Bronchial epithelial cell (primary cell): Measurements from ENCODE around the gene PLCG2. TPM values are rescaled to one million over a fixed set of nuclear protein-coding genes. Genes with fewer than 3 reads are reported as not detected.

Source experiments
- DNase-seq: peaks from one replicate; pipeline ENCODE4 v3.0.0-alpha.2; 2010; ENCODE audit warnings: low read depth
- FAIRE-seq: peaks from 2 replicates; lab custom pipeline; 2011; peaks lifted over from hg19 to GRCh38; lab: Jason Lieb, UNC
- H3K27me3 ChIP-seq: 2 replicates; pipeline ENCODE4 v1.5.1; 2011; ENCODE audit warnings: low read length; ENCODE audit not compliant: control insufficient read depth, insufficient read depth
- H3K36me3 ChIP-seq: 2 replicates; pipeline ENCODE4 v1.5.1; 2011; ENCODE audit warnings: low read length; ENCODE audit not compliant: control insufficient read depth, insufficient read depth
- H3K4me3 ChIP-seq: 2 replicates; pipeline ENCODE4 v1.5.1; 2011; ENCODE audit warnings: mild to moderate bottlenecking, low read depth, low read length, control low read depth
- total RNA-seq: library from RNA; depleted of rRNA; stranded (reverse); fragments of >200 nt; gene quantifications from 2 replicates; pipeline ENCODE4 v1.2.1, GENCODE V29; 2014
- TF ChIP-seq, protein P1 (sequence below): IDR thresholded peaks from 2 replicates; pipeline ENCODE4 v1.5.1; 2011; ENCODE audit warnings: mild to moderate bottlenecking, moderate library complexity, low read length, control low read depth, inconsistent platforms; ENCODE audit not compliant: insufficient read depth, severe bottlenecking

The PLCG2 gene
- total RNA-seq, 1 donor from 2014 or later = 1.8 TPM

- FAIRE-seq = no peak
- no peak for DNase-seq
- TF ChIP-seq, protein P1, sequence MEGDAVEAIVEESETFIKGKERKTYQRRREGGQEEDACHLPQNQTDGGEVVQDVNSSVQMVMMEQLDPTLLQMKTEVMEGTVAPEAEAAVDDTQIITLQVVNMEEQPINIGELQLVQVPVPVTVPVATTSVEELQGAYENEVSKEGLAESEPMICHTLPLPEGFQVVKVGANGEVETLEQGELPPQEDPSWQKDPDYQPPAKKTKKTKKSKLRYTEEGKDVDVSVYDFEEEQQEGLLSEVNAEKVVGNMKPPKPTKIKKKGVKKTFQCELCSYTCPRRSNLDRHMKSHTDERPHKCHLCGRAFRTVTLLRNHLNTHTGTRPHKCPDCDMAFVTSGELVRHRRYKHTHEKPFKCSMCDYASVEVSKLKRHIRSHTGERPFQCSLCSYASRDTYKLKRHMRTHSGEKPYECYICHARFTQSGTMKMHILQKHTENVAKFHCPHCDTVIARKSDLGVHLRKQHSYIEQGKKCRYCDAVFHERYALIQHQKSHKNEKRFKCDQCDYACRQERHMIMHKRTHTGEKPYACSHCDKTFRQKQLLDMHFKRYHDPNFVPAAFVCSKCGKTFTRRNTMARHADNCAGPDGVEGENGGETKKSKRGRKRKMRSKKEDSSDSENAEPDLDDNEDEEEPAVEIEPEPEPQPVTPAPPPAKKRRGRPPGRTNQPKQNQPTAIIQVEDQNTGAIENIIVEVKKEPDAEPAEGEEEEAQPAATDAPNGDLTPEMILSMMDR = no peak
- Histone ChIP-seq H3K27me3 (peaks cover 6% of the 10 kb centered on the region), H3K36me3 (no peaks in the 10 kb centered on the region), H3K4me3 (no peak overlapping the region)
Observed at GRCh38 chr16:81787659-81788058, 8.6 kb downstream of the PLCG2 start.

- no peak for FAIRE-seq
- DNase-seq = no peak
- no peak overlapping the region for H3K4me3 ChIP-seq
- peaks cover 4% of the 10 kb centered on the region for H3K27me3 ChIP-seq
- TF ChIP-seq, protein P1 = no peak
- H3K36me3 ChIP-seq = no peaks in the 10 kb centered on the region
Observed at GRCh38 chr16:81790277-81790676, 11.2 kb downstream of the PLCG2 start.

- DNase-seq (no peak), FAIRE-seq (no peak)
- TF ChIP-seq, protein P1 = no peak
- Histone ChIP-seq H3K4me3 (no peak overlapping the region), H3K36me3 (no peaks in the 10 kb centered on the region), H3K27me3 (peaks cover 4% of the 10 kb centered on the region)
Observed at GRCh38 chr16:81790830-81791435, 11.8 kb downstream of the PLCG2 start.

GRCh38 chr16:81792828-81793227 lies 13.7 kb downstream of the PLCG2 start:
- H3K36me3 ChIP-seq = no peaks in the 10 kb centered on the region
- no peak overlapping the region for H3K4me3 ChIP-seq
- no peak for FAIRE-seq
- DNase-seq = no peak
- H3K27me3 ChIP-seq = peaks cover 4% of the 10 kb centered on the region
- TF ChIP-seq, protein P1 = no peak

- H3K27me3 ChIP-seq = peaks cover 4% of the 10 kb centered on the region
- no peak for FAIRE-seq
- DNase-seq = no peak
- TF ChIP-seq, protein P1 = no peak
- no peak overlapping the region for H3K4me3 ChIP-seq
- no peaks in the 10 kb centered on the region for H3K36me3 ChIP-seq
Observed at GRCh38 chr16:81795193-81795592, 16.1 kb downstream of the PLCG2 start.

DNA sequence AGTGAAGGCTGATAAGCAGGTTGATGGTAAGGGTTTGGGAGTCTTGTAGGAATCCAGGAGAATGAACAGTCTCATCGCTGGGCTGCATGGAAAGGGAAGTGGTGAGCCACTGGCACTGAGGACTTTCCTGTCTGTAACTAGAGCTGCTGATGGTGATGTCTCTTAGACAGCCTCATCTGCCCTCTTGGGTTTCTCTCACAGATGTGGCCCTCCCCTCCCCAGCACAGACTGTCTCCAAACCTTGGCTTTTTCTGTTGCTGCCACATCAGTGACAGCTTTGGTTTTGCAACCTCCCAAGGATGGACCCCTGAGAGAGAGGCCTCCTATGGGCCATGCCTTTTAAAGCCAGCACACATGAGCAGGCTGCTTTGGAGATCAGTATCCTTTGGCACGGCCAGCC lies 16.9 kb downstream of the PLCG2 start:
- FAIRE-seq (no peak), DNase-seq (no peak)
- H3K4me3 ChIP-seq = no peak overlapping the region
- TF ChIP-seq, protein P1 = no peak
- peaks cover 2% of the 10 kb centered on the region for H3K27me3 ChIP-seq
- H3K36me3 ChIP-seq = no peaks in the 10 kb centered on the region
